GM11168 (cell line): ENCODE data around the gene SETD3.

Experiments
- in situ Hi-C: fragments of 300-500 bp; cut with MboI; formaldehyde crosslinking; loops from one replicate; pipeline ENCODE4 v1.12.0; 2022; ENCODE audit warnings: low sequenced_read_pairs; ENCODE audit not compliant: unreplicated experiment

SETD3 gene

DNA sequence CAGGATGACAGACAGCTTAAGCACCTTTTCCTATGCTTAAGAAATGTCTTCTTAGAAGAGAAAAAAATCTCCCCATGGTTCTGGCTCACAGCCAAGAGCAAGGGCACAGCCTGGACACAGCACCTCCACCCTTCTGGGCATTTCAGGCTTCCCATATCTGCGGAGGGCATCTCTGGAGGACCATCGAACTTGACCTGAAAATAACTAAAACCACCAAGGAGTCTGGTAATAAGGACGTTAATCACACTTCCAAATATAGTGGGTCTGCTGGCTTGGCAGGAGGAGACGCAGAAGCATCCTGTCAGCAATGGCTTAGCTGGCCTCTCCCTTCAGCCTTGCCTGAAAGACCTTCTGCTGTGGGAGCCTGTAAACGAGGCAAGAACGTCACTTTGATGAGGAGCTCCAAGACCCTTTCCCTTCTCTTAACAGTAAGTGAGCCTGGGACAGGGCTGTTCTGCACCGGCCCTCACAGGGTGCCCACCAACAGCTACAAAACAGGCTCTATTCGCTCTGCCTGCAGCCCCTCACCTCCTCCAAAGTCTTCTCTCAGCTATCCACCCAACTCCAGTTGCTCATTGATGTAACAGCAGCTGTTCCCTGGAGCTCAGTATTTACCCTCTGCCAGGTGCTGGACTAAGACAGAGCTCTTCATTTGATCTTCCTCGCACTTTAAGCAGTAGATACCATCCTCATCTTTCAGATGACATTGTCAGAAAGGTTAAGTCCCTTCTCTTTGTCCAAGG is 13.2 kb downstream of the SETD3 start:
- in situ Hi-C loops: no loop called here

DNA sequence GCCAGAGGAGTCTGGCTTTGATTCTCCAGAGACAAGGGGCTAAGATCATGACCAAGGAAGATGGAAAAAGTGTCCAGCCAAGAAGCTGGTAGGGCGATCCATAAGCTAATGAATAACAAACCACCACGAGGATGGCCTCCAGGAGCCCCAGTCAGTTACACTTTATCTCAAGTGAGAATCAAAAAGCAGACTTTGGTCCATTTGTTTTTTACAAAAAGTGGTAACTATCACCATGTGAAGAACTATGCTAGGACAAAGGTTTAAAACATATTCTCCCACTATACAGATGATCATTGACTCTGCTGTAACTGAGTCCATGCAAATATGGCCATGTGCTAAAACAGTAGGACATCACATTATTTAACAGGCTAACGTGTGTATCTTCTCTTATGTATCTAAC is 13.9 kb downstream of the SETD3 start:
- in situ Hi-C loops: no loop called here

DNA sequence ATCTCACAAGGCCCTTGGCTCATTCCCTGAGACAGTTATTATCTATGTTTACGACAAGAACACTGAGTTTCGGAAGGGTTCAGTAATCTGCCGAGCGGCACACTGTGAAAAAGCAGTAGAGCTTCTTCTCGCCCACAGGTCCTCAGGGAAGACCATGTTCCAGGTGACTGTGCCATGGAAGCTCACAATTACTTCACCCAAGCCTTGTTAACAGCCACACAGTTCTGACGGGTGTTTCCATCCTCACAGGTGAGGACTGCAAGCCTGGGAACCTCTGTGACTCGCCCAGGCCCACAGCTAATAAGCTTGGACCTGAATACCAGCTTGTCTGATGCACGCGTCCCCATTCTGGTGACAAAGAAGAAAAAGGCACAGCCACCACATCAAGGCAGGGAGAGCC is 15.4 kb downstream of the SETD3 start:
- in situ Hi-C loops: no loop called here

DNA sequence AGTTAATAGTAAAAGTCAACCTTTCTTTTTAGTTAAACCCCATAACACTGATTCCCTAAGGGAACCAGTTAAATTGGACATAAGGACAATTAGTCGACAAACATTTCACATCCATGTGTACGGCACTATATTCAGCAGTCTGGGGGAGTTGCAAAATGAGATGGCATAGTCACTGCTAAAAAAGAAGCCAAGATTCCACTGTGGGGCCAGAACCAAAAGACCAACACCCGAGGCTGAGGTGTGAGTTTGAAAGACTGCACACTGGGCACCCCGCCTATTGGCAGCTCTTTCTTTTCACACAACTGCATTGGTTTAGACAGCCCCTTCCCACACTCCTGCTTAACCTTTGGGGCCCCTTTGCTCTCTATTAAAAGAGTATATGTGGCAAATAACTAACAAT is 16.7 kb downstream of the SETD3 start:
- in situ Hi-C loops: no loop called here

DNA sequence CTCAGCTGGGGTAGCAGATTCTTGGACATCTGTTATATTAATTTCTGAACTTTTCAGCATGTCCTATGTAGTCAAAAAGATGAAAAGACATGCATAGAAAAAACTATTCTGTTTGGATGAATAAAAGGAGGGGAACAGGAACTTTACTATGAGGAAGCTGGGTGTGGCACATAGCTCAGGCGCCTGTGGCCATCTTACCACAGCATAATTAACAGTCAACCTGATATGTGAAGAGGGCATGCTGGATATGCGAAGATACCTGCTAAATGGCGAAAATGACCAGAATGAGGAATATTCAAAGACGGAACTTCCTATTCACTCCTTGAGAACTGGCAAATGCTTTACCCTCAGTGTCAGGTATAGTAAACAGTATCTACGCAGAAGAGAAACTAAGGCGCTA is 18.4 kb downstream of the SETD3 start:
- in situ Hi-C loops: no loop called here

DNA sequence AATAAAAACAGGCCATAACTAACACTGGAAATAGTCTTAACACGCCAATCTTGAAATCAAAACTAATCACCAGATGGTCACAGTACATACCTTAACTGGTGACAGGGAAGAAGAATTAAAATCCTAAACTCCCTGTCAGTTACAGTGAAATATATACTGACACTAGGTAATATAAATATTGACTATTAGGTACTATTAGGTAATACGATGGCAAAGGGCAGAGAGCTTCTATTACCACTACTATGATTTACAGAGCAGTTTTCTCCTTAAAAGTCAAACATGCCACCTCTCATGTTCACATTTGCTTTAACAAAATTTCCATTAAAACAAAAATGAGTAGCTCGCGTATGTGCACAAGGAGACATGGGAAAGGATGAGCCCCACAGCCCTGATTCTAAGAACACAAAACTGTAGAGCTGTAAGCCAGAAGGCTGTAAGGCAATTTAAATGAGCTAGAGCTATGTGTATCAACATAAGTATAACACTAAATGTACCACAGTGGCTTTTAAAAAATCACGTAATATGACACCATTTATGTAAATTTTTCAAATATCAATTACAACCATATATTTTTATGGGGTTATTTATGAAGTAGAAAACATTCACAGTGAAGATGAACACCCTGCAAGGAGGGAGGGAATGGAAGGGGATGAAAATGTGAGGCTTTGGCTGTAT is 19.1 kb downstream of the SETD3 start:
- in situ Hi-C loops: no loop called here

DNA sequence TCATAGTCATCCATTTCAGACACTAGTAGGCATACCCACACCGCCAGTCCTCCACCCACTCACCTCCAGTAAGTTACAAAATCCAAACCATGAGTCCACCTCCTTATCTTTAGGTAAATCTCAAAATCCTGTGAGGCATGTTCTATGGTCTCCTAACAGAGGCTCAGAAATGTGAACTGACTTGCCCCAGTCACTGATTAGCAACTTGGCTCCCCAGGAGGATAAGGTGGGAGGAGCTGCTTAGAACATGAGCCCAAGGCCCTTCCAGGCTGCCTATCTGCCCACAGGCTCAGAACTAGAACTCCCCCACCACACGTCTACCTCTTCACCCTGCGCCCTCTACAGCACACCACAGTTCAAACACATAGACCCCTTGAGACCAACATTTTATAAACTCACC is 19.9 kb downstream of the SETD3 start:
- in situ Hi-C loops: no loop called here

DNA sequence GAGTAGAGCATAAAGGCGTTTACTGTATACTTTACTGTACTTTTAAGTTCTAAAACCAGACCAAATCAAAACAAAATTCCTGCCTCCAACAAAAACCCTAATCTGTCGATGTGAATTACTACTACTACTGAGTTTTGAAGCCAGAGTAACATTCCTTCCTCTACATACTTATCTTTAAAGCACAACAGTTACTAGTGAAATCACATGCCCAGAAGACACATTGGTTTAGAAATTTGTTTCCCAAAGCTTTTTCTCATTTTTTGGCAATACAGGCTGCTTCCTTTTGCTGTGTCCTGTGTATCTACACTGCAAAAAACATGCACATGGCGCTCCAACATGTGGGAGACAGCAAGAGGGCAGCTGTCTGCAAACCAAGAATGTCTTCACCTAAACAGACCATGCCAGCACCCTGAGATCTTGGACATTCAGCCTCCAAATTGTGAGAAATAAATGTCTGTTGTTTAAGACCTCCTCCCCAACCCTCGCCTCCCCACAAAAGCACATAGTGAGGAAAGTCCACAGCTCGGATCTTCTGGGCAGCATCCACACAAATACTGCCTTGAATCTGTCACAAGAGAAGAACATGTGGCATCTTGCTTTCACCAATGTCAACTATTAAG is 21.1 kb downstream of the SETD3 start:
- in situ Hi-C loops: no loop called here

DNA sequence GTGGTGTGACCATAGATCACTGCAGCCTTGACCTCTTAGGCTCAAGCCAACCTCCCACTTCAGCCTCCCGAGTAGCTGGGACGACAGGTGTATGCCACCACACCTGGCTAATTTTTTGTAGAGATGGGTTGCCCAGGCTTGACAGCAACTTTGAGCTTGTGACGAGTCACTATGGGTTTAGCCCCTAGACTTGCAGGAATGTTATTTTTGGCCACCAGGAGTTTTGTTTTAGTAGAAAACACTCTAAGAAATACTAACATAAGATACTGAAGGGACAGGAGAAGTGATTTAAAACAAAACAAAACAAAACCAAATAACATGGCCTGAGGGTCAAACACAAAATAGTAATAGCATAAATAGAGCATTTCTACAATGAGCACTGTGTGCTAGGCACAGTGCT is 26.4 kb downstream of the SETD3 start:
- in situ Hi-C loops: no loop called here

DNA sequence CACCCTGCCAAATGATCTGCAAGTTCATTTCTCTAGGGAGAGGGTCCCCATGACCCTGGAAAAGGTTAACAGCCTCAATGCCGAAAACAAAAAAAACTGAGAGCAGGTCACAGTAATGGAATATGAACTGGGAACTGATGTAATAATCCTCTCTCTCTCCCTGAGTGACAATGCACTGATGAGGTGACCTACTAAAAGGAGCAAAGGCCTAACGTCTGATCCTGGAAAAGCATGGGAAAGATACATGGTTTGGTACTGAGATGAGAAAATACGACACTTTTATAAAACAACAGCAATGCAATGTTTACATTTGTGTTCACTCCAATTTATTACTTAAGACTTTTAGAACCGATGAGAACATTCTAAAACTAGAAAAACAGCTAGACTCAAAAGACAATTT is 27.7 kb downstream of the SETD3 start:
- in situ Hi-C loops: no loop called here

DNA sequence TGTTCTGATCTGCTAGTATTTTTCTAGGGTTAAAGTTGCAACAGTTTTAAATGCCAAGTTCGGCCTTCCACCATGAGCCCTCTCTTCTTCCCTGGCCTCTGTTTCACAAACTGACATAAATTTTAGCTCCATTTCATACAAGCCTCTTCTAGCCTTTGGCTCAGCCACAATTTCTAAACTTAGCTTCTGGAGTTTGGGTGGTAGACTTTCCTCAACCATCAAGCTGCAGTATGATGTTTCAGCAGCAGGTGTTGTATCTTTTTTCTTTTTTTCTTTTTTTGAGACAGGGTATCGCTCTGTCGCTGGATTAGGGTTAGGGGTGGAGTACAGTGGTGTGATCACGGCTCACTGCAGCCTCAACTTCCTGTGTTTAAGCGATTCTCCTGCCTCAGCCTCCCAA is 29.4 kb downstream of the SETD3 start:
- in situ Hi-C loops: no loop called here

DNA sequence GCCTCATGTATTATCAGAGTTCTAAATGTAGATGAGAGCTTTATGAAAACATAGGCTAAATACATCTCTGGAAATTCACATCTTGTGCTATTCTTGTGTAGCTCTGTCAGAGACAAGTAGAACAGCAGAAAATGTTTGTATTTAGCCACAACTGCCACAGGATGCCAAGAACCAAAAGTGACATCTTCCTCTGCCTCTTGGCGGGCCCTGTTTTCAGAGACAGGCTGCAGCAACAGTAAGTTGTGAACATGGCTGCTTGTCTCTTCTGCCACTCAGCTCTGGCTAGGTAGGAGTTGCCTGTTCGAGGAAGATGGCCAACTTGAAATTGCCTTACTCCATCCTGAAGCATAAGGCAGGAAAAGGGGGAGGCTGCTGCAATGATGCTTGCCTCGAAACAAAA is 30.4 kb downstream of the SETD3 start:
- in situ Hi-C loops: no loop called here

DNA sequence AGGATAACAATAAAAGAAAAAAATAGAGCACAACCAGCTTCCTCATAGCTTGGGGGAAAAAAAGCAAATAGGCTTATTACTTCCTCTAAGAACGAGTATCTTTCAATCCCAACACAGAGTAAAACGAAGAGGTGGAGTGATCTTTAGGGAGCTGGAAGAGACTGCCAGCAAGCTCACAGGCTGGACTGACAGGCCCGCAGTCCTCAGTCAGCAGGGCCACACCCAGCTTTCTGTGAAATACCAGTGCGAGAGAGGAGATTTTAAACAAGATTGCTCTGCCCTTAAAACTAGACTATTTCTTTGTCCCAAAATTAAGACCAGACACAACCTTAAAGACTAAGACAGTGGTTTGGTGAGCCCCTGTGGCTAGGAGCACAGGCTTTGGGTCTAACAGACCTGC is 32.9 kb downstream of the SETD3 start:
- in situ Hi-C loops: no loop called here

DNA sequence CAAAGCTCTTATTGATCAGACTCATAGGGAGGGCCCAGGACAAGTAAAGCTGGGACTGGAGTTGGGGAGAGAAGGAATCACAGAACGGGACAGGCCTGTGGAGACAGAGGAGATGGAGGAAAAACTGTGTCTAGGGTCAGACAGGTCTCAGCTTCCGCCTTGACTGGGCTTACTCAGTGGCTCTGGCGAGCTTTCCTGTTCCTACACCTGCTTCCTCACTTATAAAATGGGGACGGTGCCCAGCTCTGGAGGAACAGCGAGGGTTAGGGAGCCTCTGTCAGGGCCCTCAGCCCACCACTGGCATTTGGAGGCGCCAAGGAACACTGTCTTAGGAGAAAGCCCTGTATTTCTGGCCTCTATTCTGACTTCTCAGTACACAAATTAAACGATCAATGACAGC is 34.7 kb downstream of the SETD3 start:
- in situ Hi-C loops: no loop called here

DNA sequence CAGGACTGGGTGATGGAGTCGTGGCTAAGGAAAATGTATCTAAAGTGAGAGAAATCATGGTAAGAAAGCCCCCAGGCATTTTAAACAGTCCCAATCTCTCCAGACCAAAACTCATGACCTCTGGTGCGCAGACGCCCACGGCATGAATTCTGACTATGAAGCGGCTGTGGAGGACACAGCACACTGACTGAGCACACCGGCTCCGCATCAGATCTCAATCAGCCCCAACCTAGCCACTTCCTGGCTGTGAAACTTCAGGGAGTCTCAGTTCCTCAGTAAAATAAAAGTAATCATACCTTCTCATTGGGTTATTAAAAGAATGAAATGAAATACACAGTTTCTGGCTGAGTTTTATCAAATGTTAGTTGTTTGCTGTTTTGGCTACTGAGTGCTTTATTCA is 38.7 kb downstream of the SETD3 start:
- in situ Hi-C loops: no loop called here

DNA sequence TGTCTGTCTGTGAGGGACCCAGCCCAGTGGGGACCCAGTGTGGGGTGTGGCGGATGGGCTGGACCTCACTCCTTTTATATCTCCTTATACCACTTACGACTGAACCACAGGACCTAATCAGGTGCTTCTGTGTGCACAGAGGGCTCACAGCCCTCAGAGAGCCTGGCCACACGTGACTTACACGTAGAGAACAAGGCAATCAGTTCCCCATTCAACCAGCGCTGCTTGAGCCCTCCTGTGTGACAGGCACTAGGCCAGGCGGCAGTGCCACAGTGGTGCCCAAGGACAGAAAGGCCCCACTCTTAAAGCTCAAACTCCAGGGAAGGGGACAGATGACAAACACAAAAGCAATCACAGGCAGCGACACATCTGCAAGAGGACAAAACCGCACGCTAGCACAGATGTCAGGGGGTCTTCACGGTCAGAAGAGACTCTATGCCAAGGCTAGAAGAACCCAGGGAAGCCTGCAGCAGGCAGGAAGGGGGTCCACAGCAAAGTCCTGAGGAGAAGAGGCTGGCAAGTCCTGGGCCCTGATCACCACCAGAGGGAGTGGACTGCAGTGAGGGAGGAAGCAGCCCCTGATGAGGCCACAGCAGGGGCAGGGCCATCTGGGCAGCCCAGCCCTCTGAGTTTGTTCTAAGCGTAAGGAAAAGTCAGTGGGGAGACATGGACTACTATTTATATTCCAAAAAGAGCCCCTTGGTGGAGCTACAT is 39.3 kb downstream of the SETD3 start:
- in situ Hi-C loops: no loop called here

DNA sequence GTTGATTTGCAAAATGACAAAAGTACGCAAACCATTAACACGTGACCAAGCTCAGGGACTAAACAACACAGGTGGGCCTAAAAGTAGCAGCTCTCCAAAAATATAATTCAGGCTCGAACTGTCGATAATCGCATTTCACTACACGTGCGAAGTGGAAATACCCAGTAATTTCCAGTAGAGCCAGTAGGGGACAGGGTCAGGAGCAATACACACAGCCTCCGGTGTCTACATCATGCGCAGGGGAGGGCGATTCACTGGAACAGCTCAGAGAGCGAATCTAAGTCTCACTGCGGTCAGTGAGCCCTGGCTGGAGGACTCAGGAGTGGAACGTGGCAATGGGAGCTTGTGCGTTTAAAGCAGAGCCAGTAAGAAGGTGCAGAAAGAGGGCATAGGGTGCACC is 40.4 kb downstream of the SETD3 start:
- in situ Hi-C loops: no loop called here

DNA sequence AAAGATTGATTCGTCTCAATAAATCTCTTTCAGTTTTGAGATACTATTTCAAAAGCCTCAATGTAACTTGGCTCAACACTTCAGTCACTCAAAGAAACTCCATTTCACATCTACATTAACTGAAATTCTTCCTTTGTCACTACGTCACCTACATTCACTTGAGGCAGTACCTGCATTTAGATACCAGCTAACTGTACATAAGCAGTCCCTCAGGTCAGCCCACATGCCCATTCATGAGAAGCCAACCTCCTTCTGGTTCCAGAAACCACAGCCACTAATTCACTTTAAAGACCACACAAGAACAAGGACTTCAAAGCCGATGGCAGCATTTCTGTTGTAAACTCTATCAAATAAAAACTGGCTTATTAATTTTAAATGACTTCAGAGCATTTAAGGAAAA is 43.0 kb downstream of the SETD3 start:
- in situ Hi-C loops: no loop called here

DNA sequence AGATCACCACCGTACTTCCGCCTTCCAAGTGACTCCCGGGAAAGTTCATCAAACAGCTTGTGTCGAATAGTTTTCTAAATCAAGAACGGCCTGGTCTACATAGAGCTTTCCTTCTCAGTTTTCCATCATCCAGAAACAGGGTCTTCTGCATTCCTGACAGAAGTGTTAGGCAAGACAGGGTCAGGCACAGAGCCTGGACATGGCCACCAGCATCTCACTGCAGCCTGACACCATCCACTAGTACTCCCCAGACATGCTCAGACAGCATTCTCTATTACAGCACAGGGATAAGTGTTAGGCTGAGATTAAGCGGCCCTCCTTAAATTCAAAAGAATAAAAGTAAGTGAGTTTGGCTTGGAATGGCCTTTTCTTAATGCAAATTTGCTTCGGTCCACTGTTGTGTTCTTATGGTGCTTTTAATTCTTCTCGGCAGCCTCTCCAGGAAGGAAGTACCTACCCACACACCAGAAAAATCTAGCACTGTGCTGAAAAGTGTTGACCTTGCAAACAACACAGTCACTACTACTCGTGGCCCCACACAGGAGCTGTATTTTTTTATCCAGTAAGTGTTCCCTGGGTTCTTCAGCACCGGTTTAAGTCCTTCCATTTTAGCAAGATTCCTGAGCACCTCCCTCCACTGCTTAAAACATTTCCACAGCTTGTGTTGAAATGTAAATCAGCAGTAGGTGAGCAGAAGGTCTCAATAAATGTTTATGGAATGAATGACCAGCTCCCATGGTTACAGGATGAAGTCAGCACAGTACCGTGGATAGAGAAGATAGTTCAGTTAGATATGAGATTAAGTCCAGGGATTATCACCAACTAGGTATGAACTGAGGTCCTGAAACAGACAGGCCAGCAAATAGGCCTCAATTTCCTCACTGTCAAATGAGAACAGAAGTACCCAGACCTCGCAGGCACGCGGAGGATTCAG is 44.1 kb downstream of the SETD3 start:
- in situ Hi-C loops: no loop called here

DNA sequence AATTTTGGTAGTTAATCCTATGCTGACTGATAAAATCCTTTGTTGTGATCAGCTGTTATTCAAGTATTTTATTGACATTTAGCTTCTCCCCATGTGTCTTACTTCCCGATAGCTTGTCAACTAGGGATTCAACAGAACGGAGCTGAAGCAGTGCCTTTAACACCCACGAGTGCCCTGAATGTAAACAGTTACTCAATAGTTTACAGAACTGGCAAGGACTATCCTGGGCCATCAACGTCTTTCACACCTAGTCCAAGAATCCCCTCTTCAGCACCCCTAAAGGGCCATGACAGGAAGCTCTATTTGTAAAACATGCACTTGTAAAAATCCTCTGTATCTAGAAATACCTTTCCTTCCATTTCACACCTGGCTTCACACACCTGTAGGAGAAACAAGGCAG is 45.3 kb downstream of the SETD3 start:
- in situ Hi-C loops: no loop called here
